Measurements from ENCODE around the gene NMS. TPM values are rescaled to one million over a fixed set of nuclear protein-coding genes. Genes with fewer than 3 reads are reported as not detected.

Gene NMS
- total RNA-seq, 1 donor from 2014 or later, result not detected

DNA sequence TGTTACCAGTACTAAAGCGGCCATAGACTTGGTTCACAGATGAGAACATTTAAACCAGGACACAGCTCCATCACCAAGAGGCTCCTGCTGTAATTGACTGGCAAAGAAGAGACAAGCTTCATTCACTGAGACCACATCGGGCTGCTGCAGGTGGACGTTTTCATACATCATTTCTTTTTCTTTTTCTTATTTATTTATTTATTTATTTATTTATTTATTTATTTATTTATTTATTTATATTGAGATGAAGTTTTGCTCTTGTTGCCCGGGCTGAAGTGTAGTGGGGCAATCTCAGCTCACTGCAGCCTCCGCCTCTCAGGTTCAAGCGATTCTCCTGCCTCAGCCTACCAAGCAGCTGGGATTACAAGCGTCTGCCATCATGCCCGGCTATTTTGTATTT lies 58.9 kb downstream of the NMS start:
- H3K4me3 ChIP-seq (ENCODE audit: insufficient read depth, low read depth, low read length), result no peak overlapping the region
- H3K4me1 ChIP-seq (ENCODE audit: insufficient read depth, low read length), result no peaks in the 10 kb centered on the region
- H3K27me3 Mint-ChIP-seq (ENCODE audit: low read depth, unreplicated experiment), result no peaks in the 10 kb centered on the region
- H3K27ac ChIP-seq (ENCODE audit: low read depth, low read length), result no peak overlapping the region
- no peak overlapping the region for H3K9ac ChIP-seq (ENCODE audit: low read length)
- H3K79me2 ChIP-seq (ENCODE audit: insufficient read depth, low read length), result no peaks in the 10 kb centered on the region
- no peak overlapping the region for H3K4me3 Mint-ChIP-seq (ENCODE audit: unreplicated experiment)
- H3K9me3 Mint-ChIP-seq (ENCODE audit: unreplicated experiment), result peaks cover 2% of the 10 kb centered on the region
- no peak overlapping the region for H3K27ac Mint-ChIP-seq (ENCODE audit: unreplicated experiment)
- H3K4me1 Mint-ChIP-seq (ENCODE audit: low read depth, unreplicated experiment), result no peaks in the 10 kb centered on the region
- no peaks in the 10 kb centered on the region for H3K36me3 ChIP-seq (ENCODE audit: insufficient read depth, low read length)
- no peak overlapping the region for H3K4me2 ChIP-seq (ENCODE audit: low read length)
- FAIRE-seq (no peak), DNase-seq (ENCODE audit: low read depth) (no peak)
- H3K36me3 Mint-ChIP-seq (ENCODE audit: low read depth, unreplicated experiment), result no peaks in the 10 kb centered on the region
- no peak overlapping the region for H2AFZ ChIP-seq (ENCODE audit: low read depth, low read length)
- no peaks in the 10 kb centered on the region for H3K27me3 ChIP-seq (ENCODE audit: insufficient read depth, low read length)
- TF ChIP-seq, protein P1, sequence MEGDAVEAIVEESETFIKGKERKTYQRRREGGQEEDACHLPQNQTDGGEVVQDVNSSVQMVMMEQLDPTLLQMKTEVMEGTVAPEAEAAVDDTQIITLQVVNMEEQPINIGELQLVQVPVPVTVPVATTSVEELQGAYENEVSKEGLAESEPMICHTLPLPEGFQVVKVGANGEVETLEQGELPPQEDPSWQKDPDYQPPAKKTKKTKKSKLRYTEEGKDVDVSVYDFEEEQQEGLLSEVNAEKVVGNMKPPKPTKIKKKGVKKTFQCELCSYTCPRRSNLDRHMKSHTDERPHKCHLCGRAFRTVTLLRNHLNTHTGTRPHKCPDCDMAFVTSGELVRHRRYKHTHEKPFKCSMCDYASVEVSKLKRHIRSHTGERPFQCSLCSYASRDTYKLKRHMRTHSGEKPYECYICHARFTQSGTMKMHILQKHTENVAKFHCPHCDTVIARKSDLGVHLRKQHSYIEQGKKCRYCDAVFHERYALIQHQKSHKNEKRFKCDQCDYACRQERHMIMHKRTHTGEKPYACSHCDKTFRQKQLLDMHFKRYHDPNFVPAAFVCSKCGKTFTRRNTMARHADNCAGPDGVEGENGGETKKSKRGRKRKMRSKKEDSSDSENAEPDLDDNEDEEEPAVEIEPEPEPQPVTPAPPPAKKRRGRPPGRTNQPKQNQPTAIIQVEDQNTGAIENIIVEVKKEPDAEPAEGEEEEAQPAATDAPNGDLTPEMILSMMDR (IDR thresholded peaks at IDR 0.05; ENCODE audit: insufficient read depth, low read depth, low read length), result no peak
- TF ChIP-seq EZH2 (IDR thresholded peaks at IDR 0.05; ENCODE audit: insufficient read depth, low read length), result no peak
- H3K9me3 ChIP-seq (ENCODE audit: insufficient read depth, low read depth, low read length), result no peaks in the 10 kb centered on the region
- no peaks in the 10 kb centered on the region for H4K20me1 ChIP-seq (ENCODE audit: insufficient read depth, low read length)

GRCh38 chr2:100529900-100530299 lies 59.6 kb downstream of the NMS start:
- Histone ChIP-seq H3K9ac (ENCODE audit: low read length) (no peak overlapping the region), H2AFZ (ENCODE audit: low read depth, low read length) (no peak overlapping the region), H3K9me3 (ENCODE audit: insufficient read depth, low read depth, low read length) (no peaks in the 10 kb centered on the region), H3K4me2 (ENCODE audit: low read length) (no peak overlapping the region), H3K27me3 (ENCODE audit: insufficient read depth, low read length) (no peaks in the 10 kb centered on the region), H4K20me1 (ENCODE audit: insufficient read depth, low read length) (no peaks in the 10 kb centered on the region), H3K4me3 (ENCODE audit: insufficient read depth, low read depth, low read length) (no peak overlapping the region), H3K27ac (ENCODE audit: low read depth, low read length) (no peak overlapping the region), H3K36me3 (ENCODE audit: insufficient read depth, low read length) (no peaks in the 10 kb centered on the region), H3K4me1 (ENCODE audit: insufficient read depth, low read length) (no peaks in the 10 kb centered on the region), H3K79me2 (ENCODE audit: insufficient read depth, low read length) (no peaks in the 10 kb centered on the region)
- FAIRE-seq, result no peak
- TF ChIP-seq, protein P1 (IDR thresholded peaks at IDR 0.05; ENCODE audit: insufficient read depth, low read depth, low read length), result no peak
- no peak for TF ChIP-seq EZH2 (IDR thresholded peaks at IDR 0.05; ENCODE audit: insufficient read depth, low read length)
- H3K4me3 Mint-ChIP-seq (ENCODE audit: unreplicated experiment), result no peak overlapping the region
- H3K27ac Mint-ChIP-seq (ENCODE audit: unreplicated experiment), result no peak overlapping the region
- no peaks in the 10 kb centered on the region for H3K4me1 Mint-ChIP-seq (ENCODE audit: low read depth, unreplicated experiment)
- DNase-seq (ENCODE audit: low read depth), result no peak
- H3K9me3 Mint-ChIP-seq (ENCODE audit: unreplicated experiment), result peaks cover 2% of the 10 kb centered on the region
- no peaks in the 10 kb centered on the region for H3K27me3 Mint-ChIP-seq (ENCODE audit: low read depth, unreplicated experiment)
- no peaks in the 10 kb centered on the region for H3K36me3 Mint-ChIP-seq (ENCODE audit: low read depth, unreplicated experiment)

Other genes starting within 250 kb of the NMS start
- gene LONRF2, start 148.0 kb upstream of the NMS start, total RNA-seq, result 0.45 and 0.62 TPM in 2 replicates
- gene CHST10, start 52.8 kb upstream of the NMS start, total RNA-seq, result 11.1 and 12.7 TPM in 2 replicates
- gene PDCL3, start 92.5 kb downstream of the NMS start, total RNA-seq, result 35.4 and 35.5 TPM in 2 replicates